Measurements from ENCODE around the gene SEC14L6. TPM values are rescaled to one million over a fixed set of nuclear protein-coding genes. Genes with fewer than 3 reads are reported as not detected.
A peak's percentile ranks its signal among the peaks of the same experiment; 100 is the strongest.
"Not testable (repeated sequence)": the region's sequence is repeated elsewhere in the genome, so short reads cannot be mapped to it uniquely, and the experiment has no call there.

Gene SEC14L6
- total and polyA plus RNA-seq, 9 of the 15 experiments (the other 6 are each of a cell fraction or from before 2014, with no cell fraction given), result 0.29 to 6.1 (median 1.9) TPM

GRCh38 chr22:30560643-30561202 lies 14.2 kb upstream of the SEC14L6 start:
- peak overlapping the region; percentile 19; the same call in 1 of the 2 replicates for H3K4me3 ChIP-seq
- peak overlapping the region in 1 of 2 experiments; percentile 79; a peak in 1 of 4 replicates for H3K9ac ChIP-seq (ENCODE audit: insufficient read depth in 1 of 2, low read depth in 2 of 2, low read length in 2 of 2)
- peaks cover 0 to 20% of the 10 kb centered on the region in 2 experiments; a peak in 3 of 5 replicates for H3K4me1 ChIP-seq (replicated peaks in 1 of 2; ENCODE audit: control insufficient read depth in 2 of 2, insufficient read depth in 2 of 2, low read length in 2 of 2)
- BruUV-seq (replicated peaks); H3K27ac ChIP-seq (ENCODE audit: extremely low read depth, low read depth, low read length); H3K9me1 ChIP-seq (ENCODE audit: control insufficient read depth, insufficient read depth, low read length); H3K36me3 ChIP-seq (ENCODE audit: control insufficient read depth, insufficient read depth, low read length); H3K79me2 ChIP-seq (ENCODE audit: control insufficient read depth, insufficient read depth, low read length); H3K27me3 ChIP-seq (ENCODE audit: control insufficient read depth in 2 of 2, insufficient read depth in 2 of 2, low read length in 2 of 2); in situ Hi-C loops (cut with MboI); H4K20me1 ChIP-seq (replicated peaks; ENCODE audit: control insufficient read depth, insufficient read depth, low read length); intact Hi-C loops (cut with micrococcal nuclease); H3K9me3 ChIP-seq (replicated peaks; ENCODE audit: control insufficient read depth, insufficient read depth, low read depth, low read length); TF ChIP-seq JUND (tag; IDR thresholded peaks at IDR 0.05; ENCODE audit: borderline replicate concordance, low read depth, low read length): not testable (repeated sequence)
- WGBS (ENCODE audit: insufficient coverage, low coverage, missing lambda C conversion rate), result 48% methylated on average over 6 of the region's 11 CpGs
- POLR2A ChIA-PET, result interaction anchor here (1.5 kb wide), 1 partner anchor 11 kb away, joined by 6 read pairs; no protein-coding TSS in a partner anchor
- ATAC-seq (peak; percentile 99), FAIRE-seq (peak; percentile 35), DNase-seq (ENCODE audit: extremely low read depth in 1 of 4, low spot score in 3 of 4) (peak; percentile 69 to 86 (median 76))
- H3K4me2 ChIP-seq (ENCODE audit: insufficient read depth, low read length), result peak overlapping the region; percentile 49
- H2AFZ ChIP-seq (ENCODE audit: low read depth, low read length), result peak overlapping the region; percentile 81
- CTCF ChIA-PET (ENCODE audit: low intra/inter-chr PET ratio), result interaction anchor here (0.6 to 1.1 kb wide), 2 partner anchors 194 to 670 kb away, joined by 3 read pairs; no protein-coding TSS in a partner anchor
- peak; percentile 50; the same call in 1 of the 2 replicates for TF ChIP-seq BCOR (IDR thresholded peaks at IDR 0.05)
- TF ChIP-seq MAZ (CRISPR knock-in tag; conservative IDR thresholded peaks at IDR 0.05 in 1 of 2, IDR thresholded peaks at IDR 0.05 in 1 of 2), result peak in 1 of 2 experiments; percentile 39; a peak in 1 of 4 replicates
- 0 out of 2 replicates have a peak, but pooled peaks have one; percentile 9 for TF ChIP-seq JUND (IDR thresholded peaks at IDR 0.05; ENCODE audit: borderline replicate concordance, low read depth, low read length)
- TF ChIP-seq, protein P1, sequence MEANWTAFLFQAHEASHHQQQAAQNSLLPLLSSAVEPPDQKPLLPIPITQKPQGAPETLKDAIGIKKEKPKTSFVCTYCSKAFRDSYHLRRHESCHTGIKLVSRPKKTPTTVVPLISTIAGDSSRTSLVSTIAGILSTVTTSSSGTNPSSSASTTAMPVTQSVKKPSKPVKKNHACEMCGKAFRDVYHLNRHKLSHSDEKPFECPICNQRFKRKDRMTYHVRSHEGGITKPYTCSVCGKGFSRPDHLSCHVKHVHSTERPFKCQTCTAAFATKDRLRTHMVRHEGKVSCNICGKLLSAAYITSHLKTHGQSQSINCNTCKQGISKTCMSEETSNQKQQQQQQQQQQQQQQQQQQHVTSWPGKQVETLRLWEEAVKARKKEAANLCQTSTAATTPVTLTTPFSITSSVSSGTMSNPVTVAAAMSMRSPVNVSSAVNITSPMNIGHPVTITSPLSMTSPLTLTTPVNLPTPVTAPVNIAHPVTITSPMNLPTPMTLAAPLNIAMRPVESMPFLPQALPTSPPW (CRISPR knock-in tag; IDR thresholded peaks at IDR 0.05), result peak; percentile 67
- peak; percentile 22 to 48 (median 38); a peak in 4 of 6 replicates for TF ChIP-seq CTCF (IDR thresholded peaks at IDR 0.05 in 2 of 3, conservative IDR thresholded peaks at IDR 0.05 in 1 of 3; ENCODE audit: insufficient read depth in 2 of 3, low read depth in 1 of 3, low read length in 3 of 3)
- TF ChIP-seq, protein P2, sequence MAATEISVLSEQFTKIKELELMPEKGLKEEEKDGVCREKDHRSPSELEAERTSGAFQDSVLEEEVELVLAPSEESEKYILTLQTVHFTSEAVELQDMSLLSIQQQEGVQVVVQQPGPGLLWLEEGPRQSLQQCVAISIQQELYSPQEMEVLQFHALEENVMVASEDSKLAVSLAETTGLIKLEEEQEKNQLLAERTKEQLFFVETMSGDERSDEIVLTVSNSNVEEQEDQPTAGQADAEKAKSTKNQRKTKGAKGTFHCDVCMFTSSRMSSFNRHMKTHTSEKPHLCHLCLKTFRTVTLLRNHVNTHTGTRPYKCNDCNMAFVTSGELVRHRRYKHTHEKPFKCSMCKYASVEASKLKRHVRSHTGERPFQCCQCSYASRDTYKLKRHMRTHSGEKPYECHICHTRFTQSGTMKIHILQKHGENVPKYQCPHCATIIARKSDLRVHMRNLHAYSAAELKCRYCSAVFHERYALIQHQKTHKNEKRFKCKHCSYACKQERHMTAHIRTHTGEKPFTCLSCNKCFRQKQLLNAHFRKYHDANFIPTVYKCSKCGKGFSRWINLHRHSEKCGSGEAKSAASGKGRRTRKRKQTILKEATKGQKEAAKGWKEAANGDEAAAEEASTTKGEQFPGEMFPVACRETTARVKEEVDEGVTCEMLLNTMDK (IDR thresholded peaks at IDR 0.05; ENCODE audit: borderline replicate concordance, insufficient read depth, low read depth, low read length, poor library complexity, severe bottlenecking), result peak; percentile 92
- peak; percentile 96 for TF ChIP-seq ZNF24 (IDR thresholded peaks at IDR 0.05)
- TF ChIP-seq NFYB (IDR thresholded peaks at IDR 0.05; ENCODE audit: extremely low read depth, insufficient read length), result peak; percentile 13
- TF ChIP-seq, protein P3, sequence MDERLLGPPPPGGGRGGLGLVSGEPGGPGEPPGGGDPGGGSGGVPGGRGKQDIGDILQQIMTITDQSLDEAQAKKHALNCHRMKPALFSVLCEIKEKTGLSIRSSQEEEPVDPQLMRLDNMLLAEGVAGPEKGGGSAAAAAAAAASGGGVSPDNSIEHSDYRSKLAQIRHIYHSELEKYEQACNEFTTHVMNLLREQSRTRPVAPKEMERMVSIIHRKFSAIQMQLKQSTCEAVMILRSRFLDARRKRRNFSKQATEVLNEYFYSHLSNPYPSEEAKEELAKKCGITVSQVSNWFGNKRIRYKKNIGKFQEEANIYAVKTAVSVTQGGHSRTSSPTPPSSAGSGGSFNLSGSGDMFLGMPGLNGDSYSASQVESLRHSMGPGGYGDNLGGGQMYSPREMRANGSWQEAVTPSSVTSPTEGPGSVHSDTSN (CRISPR knock-in tag; IDR thresholded peaks at IDR 0.05; ENCODE audit: low read depth), result 0 out of 2 replicates have a peak, but pooled peaks have one; percentile 37
- TF ChIP-seq, protein P3 (tag; conservative IDR thresholded peaks at IDR 0.05; ENCODE audit: low read depth), result 0 out of 2 replicates have a peak, but pooled peaks have one; percentile 23
